Measurements from ENCODE around the gene TUSC2.

TUSC2 gene

GRCh38 chr3:50292159-50293078, 35.6 kb downstream of the TUSC2 start, which contains the start of gene IFRD2:
TSS of gene IFRD2 (minus strand) at chr3:50292429. CDS start at chr3:50292274, 155 bp downstream.
- H3K4me3 ChIP-seq (replicated peaks; ENCODE audit: insufficient read depth, low read length) = peak within 1 kb of the TSS; percentile 92
- TF ChIP-seq POLR2AphosphoS5 (IDR thresholded peaks at IDR 0.05; ENCODE audit: low read depth) = peak; percentile 88
- peak; percentile 52; the same call in 1 of the 2 replicates for TF ChIP-seq GABPA (IDR thresholded peaks at IDR 0.05; ENCODE audit: low read depth)
- no peak for TF ChIP-seq SPI1 (IDR thresholded peaks at IDR 0.05; ENCODE audit: borderline replicate concordance, low read depth)
- TF ChIP-seq, protein P1, sequence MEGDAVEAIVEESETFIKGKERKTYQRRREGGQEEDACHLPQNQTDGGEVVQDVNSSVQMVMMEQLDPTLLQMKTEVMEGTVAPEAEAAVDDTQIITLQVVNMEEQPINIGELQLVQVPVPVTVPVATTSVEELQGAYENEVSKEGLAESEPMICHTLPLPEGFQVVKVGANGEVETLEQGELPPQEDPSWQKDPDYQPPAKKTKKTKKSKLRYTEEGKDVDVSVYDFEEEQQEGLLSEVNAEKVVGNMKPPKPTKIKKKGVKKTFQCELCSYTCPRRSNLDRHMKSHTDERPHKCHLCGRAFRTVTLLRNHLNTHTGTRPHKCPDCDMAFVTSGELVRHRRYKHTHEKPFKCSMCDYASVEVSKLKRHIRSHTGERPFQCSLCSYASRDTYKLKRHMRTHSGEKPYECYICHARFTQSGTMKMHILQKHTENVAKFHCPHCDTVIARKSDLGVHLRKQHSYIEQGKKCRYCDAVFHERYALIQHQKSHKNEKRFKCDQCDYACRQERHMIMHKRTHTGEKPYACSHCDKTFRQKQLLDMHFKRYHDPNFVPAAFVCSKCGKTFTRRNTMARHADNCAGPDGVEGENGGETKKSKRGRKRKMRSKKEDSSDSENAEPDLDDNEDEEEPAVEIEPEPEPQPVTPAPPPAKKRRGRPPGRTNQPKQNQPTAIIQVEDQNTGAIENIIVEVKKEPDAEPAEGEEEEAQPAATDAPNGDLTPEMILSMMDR (IDR thresholded peaks at IDR 0.05; ENCODE audit: insufficient read depth, low read length) = no peak
- TF ChIP-seq REST (IDR thresholded peaks at IDR 0.05; ENCODE audit: insufficient replicate concordance, low read depth) = peak; percentile 22

DNA sequence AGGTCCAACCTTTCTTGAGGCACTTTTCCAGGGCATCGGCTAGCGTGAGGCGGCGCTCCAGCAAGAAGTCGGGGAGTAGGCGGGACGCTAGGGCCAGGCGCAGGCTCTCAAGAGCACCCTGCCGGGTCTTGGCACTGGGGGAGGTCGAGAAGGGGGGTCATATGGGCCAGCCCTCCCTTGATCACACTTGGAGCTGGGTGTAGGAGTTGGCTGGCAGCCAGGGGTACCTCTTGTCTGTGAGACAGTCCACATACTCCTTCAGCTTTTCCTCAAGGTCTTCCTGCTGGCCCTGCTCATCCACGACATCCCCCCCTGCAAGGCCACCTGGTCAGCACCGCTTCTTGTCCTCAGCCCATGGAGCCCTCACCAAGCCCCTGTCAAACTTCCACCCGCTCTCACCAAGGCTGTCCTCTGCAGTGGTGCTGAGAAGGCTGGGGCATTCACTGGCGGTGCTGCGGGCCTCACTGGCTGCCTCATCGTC, 37.8 kb downstream of the TUSC2 start:
- H3K27me3 ChIP-seq (ENCODE audit: insufficient read depth, poor library complexity, severe bottlenecking) = no peaks in the 10 kb centered on the region
- no peak overlapping the region for H3K4me3 ChIP-seq (replicated peaks; ENCODE audit: insufficient read depth, low read length)
- no peak overlapping the region for H3K27ac ChIP-seq (replicated peaks)
- DNase-seq (ENCODE audit: low read depth in 1 of 2, low spot score in 1 of 2) = no peak
- TF ChIP-seq REST (IDR thresholded peaks at IDR 0.05; ENCODE audit: insufficient replicate concordance, low read depth) (no peak), POLR2AphosphoS5 (IDR thresholded peaks at IDR 0.05; ENCODE audit: low read depth) (no peak), SPI1 (IDR thresholded peaks at IDR 0.05; ENCODE audit: borderline replicate concordance, low read depth) (no peak), GABPA (IDR thresholded peaks at IDR 0.05; ENCODE audit: low read depth) (no peak)
- TF ChIP-seq, protein P1 (IDR thresholded peaks at IDR 0.05; ENCODE audit: insufficient read depth, low read length) = no peak

More at GRCh38 chr3:50292159-50293078, 35.6 kb downstream of the TUSC2 start, which contains the start of gene IFRD2:
- DNase-seq (ENCODE audit: low read depth in 1 of 2, low spot score in 1 of 2) = peak; percentile 98
- H3K27ac ChIP-seq (replicated peaks) = peak within 1 kb of the TSS; percentile 85
- no peaks in the 10 kb centered on the region for H3K27me3 ChIP-seq (ENCODE audit: insufficient read depth, poor library complexity, severe bottlenecking)

- H3K4me3 ChIP-seq (replicated peaks; ENCODE audit: insufficient read depth, low read length) = no peak overlapping the region
- no peak overlapping the region for H3K27ac ChIP-seq (replicated peaks)
- H3K27me3 ChIP-seq (ENCODE audit: insufficient read depth, poor library complexity, severe bottlenecking) = no peaks in the 10 kb centered on the region
- TF ChIP-seq, protein P1 (IDR thresholded peaks at IDR 0.05; ENCODE audit: insufficient read depth, low read length) = no peak
- TF ChIP-seq GABPA (IDR thresholded peaks at IDR 0.05; ENCODE audit: low read depth) = no peak
- TF ChIP-seq POLR2AphosphoS5 (IDR thresholded peaks at IDR 0.05; ENCODE audit: low read depth) = no peak
- TF ChIP-seq SPI1 (IDR thresholded peaks at IDR 0.05; ENCODE audit: borderline replicate concordance, low read depth) = no peak
- TF ChIP-seq REST (IDR thresholded peaks at IDR 0.05; ENCODE audit: insufficient replicate concordance, low read depth) = no peak
- DNase-seq (ENCODE audit: low read depth in 1 of 2, low spot score in 1 of 2) = no peak
Measured at GRCh38 chr3:50289130-50289529, 38.9 kb downstream of the TUSC2 start.

Measured in HL-60 (cell line).